Stimulated activated CD4-positive, alpha-beta T cell treated with anti-CD3 and anti-CD28 coated beads, Interleukin-1b, Interleukin-23, amount 100 ng/mL, for 48 hours (primary cell): Measurements from ENCODE around the gene XDH.
A peak's percentile ranks its signal among the peaks of the same experiment; 100 is the strongest.

Experiments
- DNase-seq: peaks from one replicate; pipeline ENCODE4 v3.0.0-alpha.2; 2020

Gene XDH

DNA sequence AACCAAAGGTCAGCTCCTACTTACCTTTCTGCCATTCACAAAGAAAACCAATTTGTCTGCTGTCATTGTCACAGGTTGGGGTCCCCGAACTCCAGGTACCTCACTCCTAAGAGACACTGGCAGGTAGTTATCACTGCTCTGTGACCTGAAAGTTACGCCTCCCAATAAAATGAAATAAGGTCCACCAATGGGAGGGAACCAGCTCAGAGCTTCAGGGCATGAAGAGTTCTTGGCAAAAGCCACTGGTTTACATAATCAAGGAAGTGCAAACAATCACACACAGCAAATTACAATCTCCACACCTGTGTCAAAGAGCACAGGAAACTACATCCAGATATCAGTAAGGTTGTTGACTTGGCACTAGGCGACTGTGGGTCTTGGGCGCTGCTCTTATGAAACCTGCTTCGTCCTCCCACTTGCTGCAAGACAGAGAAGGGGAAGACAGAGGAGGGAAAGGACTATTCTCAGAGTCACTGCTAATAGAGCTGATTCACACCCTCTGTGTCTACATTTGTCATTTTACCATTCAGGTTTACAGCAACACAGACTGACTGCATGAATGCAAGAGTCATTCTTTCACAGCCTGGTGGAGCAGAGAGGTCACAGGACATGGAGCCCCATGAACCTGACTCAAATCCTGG lies at the start of gene XDH:
XDH (minus strand) TSS at position 142 of the 641 bp plus-strand sequence; CDS start at position 66, 76 bp downstream.
- no peak for DNase-seq

DNA sequence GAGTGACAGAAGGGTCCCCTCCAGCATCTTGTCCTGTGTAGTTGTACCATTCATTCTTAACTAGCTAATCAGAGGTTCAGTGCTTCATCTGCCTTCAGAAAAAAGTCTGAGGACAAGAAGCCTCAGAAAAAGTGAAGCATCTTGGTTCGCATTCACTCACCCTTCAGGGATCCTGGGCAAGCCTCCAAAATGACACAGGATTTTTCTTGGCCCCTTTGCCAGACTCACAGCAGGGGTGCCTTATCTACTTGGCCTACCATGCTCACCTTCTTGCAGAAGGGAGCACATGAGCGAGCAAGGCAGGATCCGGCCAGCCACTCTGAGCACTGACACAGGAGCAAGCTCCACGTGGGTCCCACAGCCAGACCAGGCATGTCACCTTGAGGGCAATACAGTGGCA lies 43.1 kb upstream of the XDH start:
- no peak for DNase-seq

DNA sequence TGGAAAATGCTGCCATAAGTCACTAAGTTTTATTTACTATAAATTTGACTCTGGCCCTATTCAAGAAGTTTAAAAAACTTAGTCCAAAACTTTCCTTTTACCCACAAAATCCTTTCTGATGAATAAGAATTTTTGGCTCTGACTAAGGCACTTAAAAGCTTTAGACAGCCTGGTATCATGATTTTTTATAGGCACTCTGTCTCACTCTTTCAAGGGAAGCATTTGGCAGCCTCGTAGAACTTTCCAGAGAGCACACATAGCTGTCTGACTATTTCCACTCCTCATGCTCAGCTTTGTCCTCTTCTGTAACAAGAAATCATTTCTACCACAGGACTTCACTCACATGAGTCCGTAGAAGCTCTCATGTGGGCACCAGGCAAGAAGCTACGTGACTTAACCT lies 32.3 kb upstream of the XDH start:
- no peak for DNase-seq

DNA sequence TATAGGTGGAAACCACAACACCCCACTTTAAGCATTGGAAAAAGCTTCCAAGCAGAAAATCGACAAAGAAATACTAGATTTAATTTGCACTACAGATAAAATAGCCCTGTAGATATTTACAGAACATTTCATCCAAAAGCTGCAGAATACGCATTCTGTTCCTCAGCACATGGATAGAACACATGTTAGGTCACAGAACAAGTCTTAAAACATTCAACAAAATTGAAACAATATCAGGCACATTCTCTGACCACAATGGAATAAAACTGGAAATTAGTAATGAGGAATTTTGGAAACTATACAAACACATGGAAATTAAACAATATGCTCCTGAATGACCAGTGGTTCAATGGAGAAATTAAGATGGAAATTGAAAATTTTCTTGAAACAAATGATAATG lies 27.8 kb upstream of the XDH start:
- no peak for DNase-seq

DNA sequence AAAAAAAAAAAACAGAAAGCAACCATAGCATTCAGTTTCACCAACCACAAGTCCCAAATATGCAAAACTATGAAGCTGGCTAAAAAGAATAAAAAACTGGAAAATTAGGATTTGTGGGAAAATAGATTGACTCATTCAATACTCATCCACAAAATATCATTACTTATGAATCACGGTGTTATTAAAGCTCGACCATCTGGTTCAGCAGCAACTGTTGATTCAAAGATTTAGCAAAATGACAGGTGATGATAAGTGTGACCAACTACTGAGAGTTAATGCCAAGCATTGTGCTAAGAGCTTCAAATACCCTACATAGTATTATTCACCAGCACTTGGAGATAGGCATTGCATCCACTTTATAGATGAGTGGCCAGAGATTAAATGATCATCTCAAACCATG lies 26.2 kb upstream of the XDH start:
- no peak for DNase-seq

DNA sequence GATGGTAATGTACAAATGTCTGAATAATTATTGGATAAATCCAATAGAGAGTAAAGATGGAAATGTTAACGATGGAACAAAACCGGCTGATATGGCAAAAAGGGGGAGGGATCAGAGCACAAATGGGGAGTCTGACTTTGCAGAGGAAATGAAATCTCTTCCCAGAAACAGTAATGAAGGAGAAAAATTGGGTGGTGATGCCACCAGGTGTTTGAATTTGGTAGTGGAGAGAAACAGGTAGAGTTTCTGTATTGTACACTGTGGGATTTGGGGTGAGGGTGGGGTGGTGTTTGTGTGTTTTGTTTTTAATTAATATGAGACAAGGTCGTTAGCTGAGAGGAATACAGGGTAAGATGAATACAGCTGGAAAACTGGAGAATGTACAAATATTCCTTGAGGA lies 20.4 kb upstream of the XDH start:
- DNase-seq, result no peak

DNA sequence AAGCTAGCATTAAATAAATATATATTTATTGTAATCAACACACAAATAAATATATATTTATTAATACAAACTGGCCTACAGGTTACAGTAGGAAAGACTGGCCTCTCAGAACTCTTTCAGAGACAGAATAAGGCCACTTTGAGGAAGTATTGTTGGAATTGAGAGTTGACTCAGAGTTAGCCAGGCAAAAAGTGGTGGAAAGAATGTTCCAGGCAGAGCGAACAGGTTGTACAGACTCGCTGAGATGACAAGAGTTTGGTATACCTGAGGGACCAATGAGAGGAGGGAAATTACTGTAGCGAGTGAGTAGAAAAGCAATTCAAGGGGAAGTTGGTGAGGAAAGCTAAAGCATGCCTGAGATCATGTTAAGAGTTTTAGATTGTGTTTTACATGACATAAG lies 19.0 kb upstream of the XDH start:
- DNase-seq, result no peak

DNA sequence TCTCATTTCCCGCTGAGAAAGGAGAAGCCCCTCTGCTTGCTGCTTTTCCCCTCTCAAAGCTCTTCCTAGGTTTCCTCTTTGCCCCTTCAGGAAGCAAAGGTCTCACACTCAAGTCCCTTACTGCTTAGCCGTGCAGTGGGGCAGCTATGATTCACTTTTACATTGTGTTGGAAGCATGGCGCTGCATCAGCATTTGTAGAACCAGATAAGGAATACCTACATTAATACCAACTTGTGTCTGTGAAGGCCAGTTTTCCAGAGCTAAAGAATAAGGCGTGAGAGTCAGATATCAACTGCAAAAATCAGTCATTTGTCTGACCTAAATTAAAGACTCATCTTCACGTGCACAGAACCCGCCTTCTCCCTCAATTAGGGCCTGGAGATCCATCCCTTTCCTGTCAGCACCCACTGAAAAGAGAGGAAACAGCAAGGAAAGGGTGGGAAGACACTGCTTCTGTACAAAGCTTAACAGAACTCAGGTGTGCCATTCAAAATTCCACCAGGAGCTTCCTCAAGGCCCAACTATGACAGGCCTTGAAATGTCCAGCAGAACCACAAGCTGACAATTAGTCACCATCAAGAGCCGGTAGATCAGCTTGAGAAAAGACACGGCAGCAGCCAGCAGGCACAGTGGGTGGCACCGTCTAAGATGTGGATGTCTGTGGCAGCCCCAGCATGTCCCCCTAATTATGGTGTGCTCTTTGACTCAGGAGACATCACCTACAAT lies 16.1 kb upstream of the XDH start:
- DNase-seq, result no peak

DNA sequence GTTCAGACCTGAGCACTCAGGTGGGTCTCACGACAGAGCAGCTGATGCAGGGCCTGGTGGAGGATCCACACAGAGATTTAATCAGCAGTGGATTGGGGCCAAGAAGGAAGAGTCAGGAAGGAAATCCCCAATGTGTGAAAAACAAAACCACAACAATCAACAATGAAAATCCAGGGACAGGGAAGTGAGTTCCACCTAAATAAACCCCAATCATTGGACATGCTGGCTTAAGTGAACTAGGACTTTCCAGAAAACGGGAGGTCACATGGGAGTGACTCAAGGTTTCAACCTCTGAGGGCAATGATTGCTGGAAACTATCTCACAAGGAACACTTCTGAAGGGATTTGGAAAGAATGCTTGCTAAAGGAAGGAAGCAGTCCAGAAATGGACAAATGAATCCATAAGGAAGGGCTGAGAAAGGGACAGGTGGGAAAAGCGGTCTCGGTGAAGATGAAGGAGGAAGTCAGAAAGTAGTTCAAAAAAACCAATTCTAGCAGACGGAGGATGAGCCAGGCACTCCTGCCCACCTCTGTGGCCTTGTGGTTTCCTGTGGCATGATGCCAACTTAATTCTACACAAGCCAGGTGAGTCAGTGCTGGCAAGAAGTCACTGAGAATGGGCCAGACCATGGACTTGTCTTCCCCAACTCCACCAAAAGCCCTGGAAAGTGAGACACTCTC lies 15.4 kb upstream of the XDH start:
- peak; percentile 55 for DNase-seq

DNA sequence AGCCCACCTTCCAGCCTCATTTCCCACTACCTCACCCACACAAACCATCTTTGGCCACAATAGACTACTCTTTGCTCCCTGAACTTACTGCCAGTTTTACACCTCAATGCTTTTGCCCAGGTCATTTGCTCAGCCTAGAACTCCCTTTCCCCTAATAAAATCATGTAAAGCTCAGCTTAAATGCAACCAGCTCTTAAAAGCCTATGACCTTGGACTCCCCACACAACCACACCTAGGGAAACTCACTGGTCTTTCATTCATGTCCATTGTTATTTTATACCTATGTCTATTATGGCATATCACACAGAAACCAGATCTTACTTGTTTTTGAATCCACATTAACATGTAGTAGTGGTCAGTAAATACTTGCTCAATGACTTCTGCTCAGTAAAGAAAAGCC lies 14.5 kb upstream of the XDH start:
- no peak for DNase-seq

DNA sequence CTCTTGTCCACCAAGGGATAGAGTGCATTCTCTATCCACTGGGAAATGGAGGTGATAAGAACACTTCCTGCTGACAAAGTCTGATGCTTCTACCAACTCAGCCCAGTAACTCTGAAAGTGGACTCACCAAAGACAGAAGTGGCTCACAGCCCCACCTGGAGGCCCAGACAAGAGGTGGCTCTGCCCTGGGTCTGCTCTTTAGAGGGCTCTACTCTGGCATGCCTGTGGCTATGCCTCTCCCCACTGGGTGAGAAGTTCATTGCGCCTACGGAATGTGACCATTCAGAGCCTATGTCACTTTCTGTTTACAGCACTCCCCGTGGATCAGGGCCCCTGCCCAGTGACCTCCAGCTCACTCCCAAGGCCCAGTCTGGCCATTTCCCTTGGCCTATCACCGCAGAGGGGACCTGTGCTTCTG lies 13.5 kb upstream of the XDH start:
- DNase-seq, result peak; percentile 11

DNA sequence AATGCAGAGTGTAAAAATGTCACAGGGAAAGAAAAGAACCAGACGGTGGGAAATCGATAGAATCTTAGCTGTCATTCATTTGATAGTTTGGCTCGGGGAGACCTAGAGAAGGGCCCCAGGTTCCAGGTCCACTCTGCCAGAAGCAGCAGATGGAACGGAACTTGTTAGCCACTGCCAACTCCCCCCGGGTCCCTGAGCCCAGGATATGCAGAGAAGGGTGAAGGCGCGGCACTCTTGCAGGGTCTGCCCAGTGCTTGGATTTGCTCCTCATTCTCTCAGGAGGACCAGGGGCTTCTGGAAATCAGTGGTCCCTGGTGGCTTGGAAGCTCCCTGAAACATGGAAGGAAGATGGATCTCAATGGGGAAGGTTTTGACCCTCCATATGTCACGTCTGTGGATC lies 11.6 kb upstream of the XDH start:
- no peak for DNase-seq

DNA sequence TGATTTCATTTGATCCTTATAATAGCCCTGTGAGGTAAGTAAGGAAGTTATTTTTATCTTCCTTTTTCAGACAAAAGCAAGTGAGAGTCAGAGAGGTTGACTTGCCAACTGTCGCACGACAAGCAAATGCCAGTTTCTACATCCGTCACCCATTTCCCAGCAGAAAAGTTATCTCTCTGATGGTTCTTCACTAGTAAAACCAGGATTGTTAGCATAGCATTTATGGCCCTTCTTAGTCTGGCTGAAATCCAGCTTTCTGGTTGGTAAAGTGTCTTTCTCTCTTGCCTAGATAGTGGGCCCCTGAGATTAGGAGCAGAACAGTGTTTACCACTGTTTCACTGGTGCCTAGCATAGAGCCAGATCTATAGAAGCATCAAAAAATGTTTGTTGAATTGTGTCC lies 7.1 kb upstream of the XDH start:
- no peak for DNase-seq

DNA sequence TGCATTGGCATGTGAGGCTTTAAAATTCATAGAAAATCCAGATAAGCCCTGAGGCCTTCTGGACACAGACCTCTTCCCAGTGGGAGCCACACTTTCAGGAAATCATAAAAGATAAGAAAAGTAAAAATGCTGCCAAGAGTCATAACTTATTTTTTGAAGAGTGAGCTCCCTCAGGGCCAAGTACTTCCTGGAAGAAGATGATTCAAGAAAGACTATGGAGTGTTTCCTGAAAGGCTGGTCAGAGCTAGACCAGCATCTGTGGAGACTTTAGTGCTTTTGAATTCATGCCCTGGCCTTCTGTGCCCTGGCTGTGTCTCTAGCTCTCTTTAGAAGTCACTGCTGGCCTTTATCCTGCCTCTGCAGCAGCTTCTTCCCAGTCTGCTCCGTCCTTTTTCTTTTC lies 6.4 kb upstream of the XDH start:
- DNase-seq, result no peak

DNA sequence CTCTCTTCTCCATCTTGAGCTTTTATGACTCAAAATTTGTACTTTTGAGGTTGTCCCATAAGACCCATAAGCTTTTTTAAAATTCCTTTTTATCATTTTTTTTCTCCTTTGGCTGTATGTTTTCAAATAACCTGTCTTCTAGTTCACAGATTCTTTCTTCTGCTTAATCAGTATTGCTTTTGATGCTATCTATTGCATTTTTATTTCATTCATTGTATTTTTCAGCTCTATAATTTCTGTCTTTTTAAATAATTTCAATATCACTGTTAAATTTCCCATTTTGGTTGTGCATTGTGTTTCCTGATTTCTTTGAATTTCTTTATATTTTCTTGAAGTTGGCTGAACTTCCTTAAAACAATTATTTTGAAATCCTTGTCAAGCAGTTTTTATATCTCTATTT lies 4.8 kb upstream of the XDH start:
- no peak for DNase-seq

DNA sequence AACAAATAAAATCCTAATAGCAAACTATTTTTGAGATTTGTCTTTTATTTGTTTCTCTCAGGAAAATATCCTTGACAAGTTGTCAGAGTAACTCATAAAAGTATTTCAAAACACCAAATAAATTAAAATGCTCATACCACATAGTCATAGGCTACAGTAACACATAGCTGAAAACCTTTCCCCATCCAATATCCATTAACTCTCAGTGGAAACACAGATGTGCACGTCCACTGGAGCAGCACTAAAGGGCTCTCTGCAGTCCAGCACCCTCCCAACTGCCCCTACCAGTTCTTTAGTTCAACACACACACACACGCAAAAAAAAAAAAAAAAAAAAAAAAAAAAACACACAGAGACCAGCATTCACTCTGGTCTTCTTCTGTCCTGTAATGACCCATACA lies 879 bp upstream of the XDH start:
- no peak for DNase-seq

DNA sequence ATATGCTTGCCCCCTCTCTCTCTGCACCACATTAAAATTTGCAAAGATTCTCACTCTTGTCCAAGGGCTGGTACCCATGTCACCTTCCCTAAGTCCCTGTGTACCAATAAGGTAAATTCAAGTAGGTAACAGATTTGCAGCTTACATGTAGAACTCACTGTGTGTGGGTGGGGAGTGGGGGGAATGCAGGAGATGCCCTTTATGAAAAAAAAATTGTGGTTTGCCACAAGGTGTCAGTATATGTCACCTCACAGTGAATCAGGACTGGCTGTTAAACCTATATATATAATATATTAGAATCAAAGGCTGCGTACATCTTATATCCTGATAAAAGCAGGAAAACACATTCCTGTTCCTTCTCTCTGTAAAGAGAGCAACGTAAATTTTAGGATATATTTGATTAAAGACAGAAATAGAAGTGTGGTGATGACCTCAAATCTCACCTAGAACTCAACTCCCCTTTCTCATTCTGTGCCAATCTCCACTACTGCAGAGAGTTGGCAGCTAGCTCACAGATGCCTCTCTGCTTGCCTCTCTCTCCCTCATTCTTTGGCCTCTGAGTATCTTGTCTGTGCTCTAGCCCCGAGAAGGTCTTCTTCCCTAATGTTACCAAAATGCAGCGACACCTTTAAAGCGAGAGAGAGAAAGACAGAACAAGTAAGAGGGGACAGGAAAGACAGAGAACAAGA lies 536 bp downstream of the XDH start:
- DNase-seq, result no peak

DNA sequence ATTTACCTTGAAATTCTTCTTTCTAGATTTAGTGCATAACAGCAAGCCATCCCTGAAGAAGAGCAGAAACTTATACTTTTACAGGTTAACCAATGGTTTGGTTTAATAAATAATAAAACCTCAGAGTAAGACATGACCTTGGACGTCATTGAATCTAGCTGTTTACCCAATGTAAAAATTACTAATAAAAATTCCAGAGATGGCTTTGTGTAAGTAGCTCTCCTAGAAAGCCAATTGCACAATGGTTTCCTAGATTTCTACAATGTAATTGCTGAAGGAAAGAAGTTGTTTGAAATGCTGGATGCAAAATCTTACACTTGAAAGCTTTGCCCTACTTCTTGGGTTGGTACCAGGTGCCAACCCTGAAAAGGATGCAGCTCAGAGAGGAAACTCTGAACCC lies 1.5 kb downstream of the XDH start:
- DNase-seq, result no peak

DNA sequence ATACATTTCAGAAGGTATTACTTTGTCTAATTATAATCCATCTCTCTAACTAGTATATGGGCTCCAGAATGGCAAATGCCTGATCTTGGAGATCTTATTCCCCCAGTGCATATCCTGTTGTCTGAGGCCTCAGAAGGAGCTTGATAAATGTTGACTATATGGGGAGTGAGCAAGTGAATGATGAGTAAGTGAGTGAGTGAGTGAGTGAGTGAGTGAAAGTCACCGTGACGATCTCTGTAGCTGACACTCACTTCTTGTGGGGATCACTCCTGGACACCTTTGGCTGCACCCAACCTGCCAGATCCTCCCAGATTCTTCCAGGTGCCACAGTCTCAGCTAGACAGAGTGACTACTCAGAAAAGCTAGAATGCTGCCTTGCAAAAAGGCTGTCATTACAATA lies 2.8 kb downstream of the XDH start:
- no peak for DNase-seq

DNA sequence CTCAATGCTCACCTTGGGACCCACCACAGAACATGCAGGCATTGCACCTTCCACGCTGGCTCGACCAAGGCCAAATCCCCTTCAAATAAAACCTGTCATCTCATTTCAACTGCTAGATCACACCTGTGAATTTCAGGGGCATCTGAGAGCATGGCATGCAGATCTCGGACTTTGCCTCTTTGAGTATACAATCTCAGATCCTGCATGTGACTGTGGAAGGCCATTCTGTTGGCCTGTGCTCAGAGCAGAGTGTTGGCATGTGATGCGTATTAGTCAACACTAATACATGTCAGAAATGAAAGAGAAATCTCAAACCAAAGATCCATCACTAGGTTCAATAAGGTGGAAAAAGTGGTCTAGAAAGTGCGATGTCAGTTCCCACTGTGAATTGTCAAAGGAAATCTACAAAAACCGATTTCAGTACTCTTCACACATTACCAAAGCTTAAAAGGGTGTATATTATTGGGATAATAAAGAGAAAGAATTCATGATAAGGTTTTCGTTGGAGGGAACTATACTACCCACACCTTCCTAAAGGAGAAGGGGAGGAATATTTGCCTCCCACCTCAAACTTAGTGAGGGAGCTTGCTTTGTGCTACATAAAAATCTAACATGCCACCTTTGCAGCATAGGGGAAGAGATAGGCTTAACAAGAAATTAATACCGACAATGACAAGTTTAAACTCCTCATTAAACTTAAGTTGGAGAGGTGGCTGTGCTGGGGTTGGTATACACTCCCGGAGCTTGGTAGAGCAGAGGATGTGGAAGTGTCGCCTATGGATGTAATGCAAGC lies 7.8 kb downstream of the XDH start:
- DNase-seq, result no peak

DNA sequence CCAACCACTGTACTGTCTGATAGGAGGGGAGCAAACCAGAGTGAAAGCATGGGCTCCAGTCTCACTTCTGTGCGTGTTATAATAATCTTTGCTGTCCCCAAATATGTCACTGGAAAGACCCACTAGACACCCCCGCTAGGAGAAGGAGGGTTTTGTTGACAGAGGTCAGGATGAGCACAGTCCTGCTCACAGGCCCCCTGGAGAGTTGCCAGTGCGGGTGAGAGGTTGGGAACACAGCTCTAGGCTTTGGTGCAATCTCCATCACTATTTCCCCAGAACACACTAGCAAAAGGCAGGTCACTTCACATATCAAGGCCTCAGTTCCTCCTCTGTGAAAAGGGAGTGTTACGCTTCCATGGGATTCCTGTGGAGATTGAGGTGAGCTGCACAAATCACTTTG lies 9.7 kb downstream of the XDH start:
- DNase-seq, result no peak

DNA sequence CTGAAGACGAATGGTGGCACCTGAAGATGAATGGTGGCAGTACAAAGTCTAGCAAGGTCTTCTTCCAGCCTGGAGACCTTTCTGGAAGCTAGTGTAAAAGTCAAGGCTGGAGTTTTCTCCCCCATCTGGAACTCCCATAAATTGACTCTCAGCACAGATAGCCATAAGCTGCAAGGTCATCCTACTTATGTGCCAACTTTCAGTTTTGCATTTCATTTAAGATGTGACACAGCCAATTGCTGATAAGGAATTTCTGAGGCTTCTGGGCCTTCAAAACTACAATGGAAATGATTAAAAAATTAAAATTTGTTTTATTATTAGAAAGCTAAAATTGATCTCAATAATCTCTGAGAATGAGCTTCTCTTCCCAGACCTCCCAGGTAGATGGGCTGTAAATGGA lies 10.2 kb downstream of the XDH start:
- DNase-seq, result no peak

DNA sequence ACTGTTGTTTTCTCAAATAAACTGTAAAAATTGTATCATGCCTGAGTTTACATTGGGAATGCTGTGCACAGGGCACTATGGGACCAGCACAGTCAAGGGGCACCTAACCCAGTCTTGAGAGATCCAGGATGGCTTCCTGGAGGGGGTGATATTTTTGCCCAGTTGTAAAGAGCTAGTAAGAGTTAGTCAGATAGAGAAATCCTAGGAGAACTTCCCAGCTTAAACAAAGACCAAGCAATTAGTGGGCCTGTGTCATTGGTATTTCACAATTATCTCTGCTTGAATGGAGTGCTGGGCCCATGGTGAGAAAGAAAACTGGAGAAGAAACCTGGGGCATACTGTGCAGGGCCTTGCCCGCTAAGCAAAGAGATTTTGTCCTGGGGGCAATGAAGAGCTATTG lies 12.2 kb downstream of the XDH start:
- no peak for DNase-seq
